Neural progenitor cell (in vitro differentiated cells): ENCODE results near the gene ENAH.

Experiments used
- CTCF ChIP-seq: fragments of 200-600 bp; sonication (generic); IDR thresholded peaks from 2 replicates; pipeline ENCODE4 v1.5.1; 2017; ENCODE audit warnings: antibody characterized with exemption, mild to moderate bottlenecking
- EZH2phosphoT487 ChIP-seq: fragments of 200-600 bp; sonication (generic); IDR thresholded peaks from 2 replicates; pipeline ENCODE4 v1.6.1; 2017; ENCODE audit warnings: antibody characterized with exemption

GRCh38 chr1:225668222-225668621 lies 15.3 kb upstream of the ENAH start:
- TF ChIP-seq EZH2phosphoT487 = no peak
- TF ChIP-seq CTCF = no peak
